MG63 (cell line): Measurements from ENCODE around the gene MCM5. TPM values are rescaled to one million over a fixed set of nuclear protein-coding genes. Genes with fewer than 3 reads are reported as not detected.
"Not testable (repeated sequence)": the region's sequence is repeated elsewhere in the genome, so short reads cannot be mapped to it uniquely, and the experiment has no call there.

ENCODE experiments used
- DNase-seq: peaks from one replicate; pipeline ENCODE4 v3.0.0-alpha.2; 2020
- H3K27me3 ChIP-seq: fragments of 250-450 bp; sonication (Bioruptor Pico); 2 replicates; pipeline ENCODE4 v1.5.1; 2020; ENCODE audit warnings: mild to moderate bottlenecking, moderate library complexity
- H3K36me3 ChIP-seq: fragments of 250-450 bp; sonication (Bioruptor Pico); 2 replicates; pipeline ENCODE4 v1.5.1; 2020; ENCODE audit warnings: mild to moderate bottlenecking, moderate library complexity
- H3K4me3 ChIP-seq: fragments of 250-450 bp; sonication (Bioruptor Pico); 2 replicates; pipeline ENCODE4 v1.5.1; 2020; ENCODE audit warnings: mild to moderate bottlenecking, moderate library complexity
- H3K9me3 ChIP-seq: fragments of 250-450 bp; sonication (Bioruptor Pico); 2 replicates; pipeline ENCODE4 v1.5.1; 2020; ENCODE audit warnings: mild to moderate bottlenecking, moderate library complexity
- total RNA-seq: library from RNA; depleted of rRNA; stranded (reverse); fragments of >200 nt; shearing (Covaris generic); gene quantifications from 2 replicates; pipeline ENCODE4 v1.2.3, GENCODE V29; 2014; ENCODE audit warnings: low replicate concordance

Gene MCM5
- total RNA-seq, 1 experiment from 2014 or later: 117 TPM

- no peak for DNase-seq
- no peaks in the 10 kb centered on the region for H3K27me3 ChIP-seq
- H3K9me3 ChIP-seq: no peaks in the 10 kb centered on the region
- peaks cover 3% of the 10 kb centered on the region; the same call in 1 of the 2 replicates for H3K36me3 ChIP-seq
- no peak overlapping the region for H3K4me3 ChIP-seq
Measured at GRCh38 chr22:35449829-35450689, 50.1 kb downstream of the MCM5 start.

- no peaks in the 10 kb centered on the region for H3K9me3 ChIP-seq
- H3K36me3 ChIP-seq: peaks cover 3% of the 10 kb centered on the region; the same call in 1 of the 2 replicates
- H3K27me3 ChIP-seq: no peaks in the 10 kb centered on the region
- no peak overlapping the region for H3K4me3 ChIP-seq
- DNase-seq: no peak
Measured at GRCh38 chr22:35450824-35451569, 51.1 kb downstream of the MCM5 start.

GRCh38 chr22:35451592-35451991 is 51.7 kb downstream of the MCM5 start:
- H3K36me3 ChIP-seq: peaks cover 3% of the 10 kb centered on the region; the same call in 1 of the 2 replicates
- no peaks in the 10 kb centered on the region for H3K27me3 ChIP-seq
- no peak for DNase-seq
- H3K4me3 ChIP-seq: no peak overlapping the region
- no peaks in the 10 kb centered on the region for H3K9me3 ChIP-seq

- Histone ChIP-seq H3K9me3 (no peaks in the 10 kb centered on the region), H3K27me3 (no peaks in the 10 kb centered on the region), H3K36me3 (peaks cover 3% of the 10 kb centered on the region; the same call in 1 of the 2 replicates), H3K4me3 (no peak overlapping the region)
- DNase-seq: no peak
Measured at GRCh38 chr22:35452351-35452781, 52.4 kb downstream of the MCM5 start.

- DNase-seq: no peak
- Histone ChIP-seq H3K36me3 (peaks cover 3% of the 10 kb centered on the region; the same call in 1 of the 2 replicates), H3K4me3 (no peak overlapping the region), H3K27me3 (no peaks in the 10 kb centered on the region), H3K9me3 (no peaks in the 10 kb centered on the region)
Measured at GRCh38 chr22:35452810-35453743, 53.1 kb downstream of the MCM5 start.

GRCh38 chr22:35454416-35455054 is 54.6 kb downstream of the MCM5 start:
- no peaks in the 10 kb centered on the region for H3K27me3 ChIP-seq
- H3K4me3 ChIP-seq: no peak overlapping the region
- no peaks in the 10 kb centered on the region for H3K9me3 ChIP-seq
- H3K36me3 ChIP-seq: no peaks in the 10 kb centered on the region
- no peak for DNase-seq

GRCh38 chr22:35455529-35455928 is 55.6 kb downstream of the MCM5 start:
- no peaks in the 10 kb centered on the region for H3K9me3 ChIP-seq
- DNase-seq: no peak
- H3K27me3 ChIP-seq: no peaks in the 10 kb centered on the region
- H3K4me3 ChIP-seq: no peak overlapping the region
- H3K36me3 ChIP-seq: no peaks in the 10 kb centered on the region

GRCh38 chr22:35456757-35457156 is 56.8 kb downstream of the MCM5 start:
- no peaks in the 10 kb centered on the region for H3K9me3 ChIP-seq
- H3K4me3 ChIP-seq: no peak overlapping the region
- no peaks in the 10 kb centered on the region for H3K27me3 ChIP-seq
- H3K36me3 ChIP-seq: no peaks in the 10 kb centered on the region
- no peak for DNase-seq

- DNase-seq: peak; percentile 29
- Histone ChIP-seq H3K4me3 (no peak overlapping the region), H3K27me3 (no peaks in the 10 kb centered on the region), H3K36me3 (no peaks in the 10 kb centered on the region), H3K9me3 (no peaks in the 10 kb centered on the region)
Measured at GRCh38 chr22:35457729-35458546, 58.0 kb downstream of the MCM5 start.

GRCh38 chr22:35458547-35459422 is 58.8 kb downstream of the MCM5 start:
- H3K4me3 ChIP-seq: no peak overlapping the region
- H3K27me3 ChIP-seq: no peaks in the 10 kb centered on the region
- H3K36me3 ChIP-seq: no peaks in the 10 kb centered on the region
- no peaks in the 10 kb centered on the region for H3K9me3 ChIP-seq
- DNase-seq: no peak

GRCh38 chr22:35459423-35459894 is 59.5 kb downstream of the MCM5 start:
- Histone ChIP-seq H3K36me3 (no peaks in the 10 kb centered on the region), H3K27me3 (no peaks in the 10 kb centered on the region), H3K4me3 (no peak overlapping the region), H3K9me3 (no peaks in the 10 kb centered on the region)
- no peak for DNase-seq

GRCh38 chr22:35459976-35460375 is 60.0 kb downstream of the MCM5 start:
- not testable (repeated sequence) for H3K27me3 ChIP-seq, H3K4me3 ChIP-seq, H3K36me3 ChIP-seq, DNase-seq, H3K9me3 ChIP-seq

- DNase-seq: no peak
- Histone ChIP-seq H3K4me3 (no peak overlapping the region), H3K27me3 (no peaks in the 10 kb centered on the region), H3K9me3 (no peaks in the 10 kb centered on the region), H3K36me3 (no peaks in the 10 kb centered on the region)
Measured at GRCh38 chr22:35460688-35461087, 60.7 kb downstream of the MCM5 start.

- H3K4me3 ChIP-seq: no peak overlapping the region
- no peaks in the 10 kb centered on the region for H3K27me3 ChIP-seq
- H3K9me3 ChIP-seq: no peaks in the 10 kb centered on the region
- no peak for DNase-seq
- H3K36me3 ChIP-seq: no peaks in the 10 kb centered on the region
Measured at GRCh38 chr22:35462498-35463230, 62.7 kb downstream of the MCM5 start.
